Measurements from ENCODE around the gene RETREG3.

The RETREG3 gene

DNA sequence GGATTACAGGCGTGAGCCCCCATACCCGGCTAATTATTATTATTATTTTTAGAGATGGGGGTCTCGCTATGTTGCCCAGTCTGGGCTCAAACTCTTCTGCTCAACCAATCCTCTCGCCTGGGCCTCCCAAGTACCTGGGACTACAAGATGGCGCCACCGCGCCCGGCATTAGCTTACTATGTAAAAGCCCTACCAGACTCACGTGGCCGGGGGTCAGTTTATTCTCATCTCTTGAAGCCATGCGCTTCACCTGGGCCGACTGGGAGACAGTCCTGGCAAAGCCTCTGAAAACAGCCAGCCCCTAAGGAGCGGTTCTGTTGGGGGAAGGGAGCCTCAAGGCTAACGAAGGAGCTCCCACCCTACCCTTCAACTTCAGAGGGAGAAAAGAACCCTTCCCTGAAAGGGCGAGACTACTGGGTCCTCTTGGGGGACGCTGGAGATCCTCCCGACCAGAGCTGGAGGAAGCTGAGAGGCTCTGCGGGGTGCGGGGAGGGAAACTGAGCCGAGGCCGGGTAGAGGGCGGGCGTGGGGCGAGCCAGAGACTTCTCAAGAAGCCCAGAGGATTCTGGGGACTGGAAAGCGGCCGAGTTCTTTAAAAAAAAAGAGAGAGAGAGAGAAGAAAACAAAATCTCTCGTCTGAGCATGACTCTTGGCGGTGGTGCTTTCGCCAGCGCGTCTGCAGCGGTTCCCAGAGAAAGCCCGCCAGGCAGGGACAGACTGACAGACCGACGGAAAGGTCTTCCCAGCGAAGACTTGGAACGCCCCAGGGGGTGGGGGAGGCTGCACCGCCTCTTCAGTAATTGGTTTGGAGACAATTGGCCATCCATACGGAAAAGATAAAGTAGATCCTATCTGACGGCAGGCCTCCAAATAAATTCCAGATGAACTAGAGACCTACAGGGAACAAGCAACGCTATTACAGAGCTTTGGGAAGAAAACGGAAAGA lies 44.3 kb upstream of the RETREG3 start:
- Histone ChIP-seq H4K20me1 (ENCODE audit: insufficient read depth, low read length) (no peaks in the 10 kb centered on the region), H3K9me2 (replicated peaks; ENCODE audit: insufficient read depth, low read length) (no peaks in the 10 kb centered on the region), H3K4me3 (ENCODE audit: low read length) (no peak overlapping the region), H2AFZ (ENCODE audit: low read length) (no peak overlapping the region), H3F3A (ENCODE audit: insufficient read depth, low read length) (peaks cover 23% of the 10 kb centered on the region), H3K9ac (ENCODE audit: low read length) (no peak overlapping the region), H3K36me3 (replicated peaks; ENCODE audit: insufficient read depth, low read length) (no peaks in the 10 kb centered on the region), H3K9me3 (replicated peaks; ENCODE audit: insufficient read depth, low read length) (no peaks in the 10 kb centered on the region), H3K27me3 (replicated peaks; ENCODE audit: insufficient read depth, low read length) (no peaks in the 10 kb centered on the region), H3K4me2 (ENCODE audit: low read depth, low read length) (no peak overlapping the region), H3K4me1 (ENCODE audit: low read length) (peaks cover 17% of the 10 kb centered on the region), H3K27ac (ENCODE audit: low read length) (no peak overlapping the region), H3K79me2 (ENCODE audit: low read length) (no peaks in the 10 kb centered on the region)
- no peak for DNase-seq
- no peak for TF ChIP-seq CTCF (IDR thresholded peaks at IDR 0.05; ENCODE audit: low read length)
- TF ChIP-seq EZH2 (optimal IDR thresholded peaks at IDR 0.05; ENCODE audit: low read depth, low read length) = no peak
- no peak for TF ChIP-seq EZH2phosphoT487 (IDR thresholded peaks at IDR 0.05; ENCODE audit: low read length)

DNA sequence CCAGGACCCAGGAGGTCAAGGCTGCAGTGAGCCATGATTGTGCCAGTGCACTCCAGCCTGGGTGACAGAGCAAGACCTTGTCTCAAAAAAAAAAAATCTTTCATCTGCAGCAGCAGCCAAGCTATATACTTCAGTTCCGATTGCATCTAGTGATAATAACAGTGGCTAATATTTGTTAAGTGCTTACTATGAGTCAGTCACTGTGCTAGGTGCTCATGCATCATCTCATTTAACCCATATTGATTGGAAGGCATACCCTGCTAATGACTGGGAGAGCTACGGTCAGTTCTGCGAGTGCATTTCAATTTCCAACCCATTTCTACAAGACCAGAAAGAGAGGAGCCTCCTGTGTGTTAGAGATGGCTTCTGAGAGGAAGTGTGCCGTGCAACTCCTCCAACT lies 42.2 kb upstream of the RETREG3 start:
- Histone ChIP-seq H4K20me1 (ENCODE audit: insufficient read depth, low read length) (no peaks in the 10 kb centered on the region), H3K27me3 (replicated peaks; ENCODE audit: insufficient read depth, low read length) (no peaks in the 10 kb centered on the region), H3K9me2 (replicated peaks; ENCODE audit: insufficient read depth, low read length) (no peaks in the 10 kb centered on the region), H2AFZ (ENCODE audit: low read length) (no peak overlapping the region), H3K9ac (ENCODE audit: low read length) (no peak overlapping the region), H3K4me1 (ENCODE audit: low read length) (peaks cover 11% of the 10 kb centered on the region), H3K36me3 (replicated peaks; ENCODE audit: insufficient read depth, low read length) (no peaks in the 10 kb centered on the region), H3F3A (ENCODE audit: insufficient read depth, low read length) (peaks cover 15% of the 10 kb centered on the region), H3K9me3 (replicated peaks; ENCODE audit: insufficient read depth, low read length) (no peaks in the 10 kb centered on the region), H3K79me2 (ENCODE audit: low read length) (no peaks in the 10 kb centered on the region), H3K4me3 (ENCODE audit: low read length) (no peak overlapping the region), H3K4me2 (ENCODE audit: low read depth, low read length) (no peak overlapping the region), H3K27ac (ENCODE audit: low read length) (no peak overlapping the region)
- DNase-seq = no peak
- TF ChIP-seq EZH2phosphoT487 (IDR thresholded peaks at IDR 0.05; ENCODE audit: low read length) (no peak), EZH2 (optimal IDR thresholded peaks at IDR 0.05; ENCODE audit: low read depth, low read length) (no peak)

DNA sequence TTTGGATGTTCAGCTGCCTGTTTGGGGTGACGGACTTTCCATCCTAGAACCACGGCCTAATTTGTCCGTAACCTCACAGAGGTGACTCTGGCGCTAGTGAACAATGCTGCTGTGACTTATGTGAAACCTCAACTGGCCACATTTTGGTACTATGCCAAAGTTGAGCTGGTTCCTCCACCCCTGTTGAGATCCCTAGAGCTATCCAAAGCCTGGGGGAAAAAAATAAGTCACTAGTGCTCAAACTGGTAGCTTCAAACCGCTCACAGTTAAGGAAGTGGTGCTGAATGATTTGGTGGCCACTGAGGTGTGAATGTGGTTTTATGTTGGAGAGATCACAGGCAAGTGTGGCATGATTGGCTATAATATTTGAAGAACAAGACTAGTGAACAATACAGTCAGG lies 38.6 kb upstream of the RETREG3 start:
- Histone ChIP-seq H3K9me2 (replicated peaks; ENCODE audit: insufficient read depth, low read length) (no peaks in the 10 kb centered on the region), H3K9ac (ENCODE audit: low read length) (no peak overlapping the region), H2AFZ (ENCODE audit: low read length) (no peak overlapping the region)

More for the DNA sequence above, 38.6 kb upstream of the RETREG3 start:
- Histone ChIP-seq H3K9me3 (replicated peaks; ENCODE audit: insufficient read depth, low read length) (no peaks in the 10 kb centered on the region), H3K79me2 (ENCODE audit: low read length) (no peaks in the 10 kb centered on the region), H3K4me1 (ENCODE audit: low read length) (0 out of 2 replicates have a peak, but pooled peaks cover under 1% of the 10 kb centered on the region), H3F3A (ENCODE audit: insufficient read depth, low read length) (no peaks in the 10 kb centered on the region), H3K36me3 (replicated peaks; ENCODE audit: insufficient read depth, low read length) (no peaks in the 10 kb centered on the region), H3K27me3 (replicated peaks; ENCODE audit: insufficient read depth, low read length) (no peaks in the 10 kb centered on the region), H3K4me3 (ENCODE audit: low read length) (no peak overlapping the region), H4K20me1 (ENCODE audit: insufficient read depth, low read length) (no peaks in the 10 kb centered on the region), H3K27ac (ENCODE audit: low read length) (no peak overlapping the region), H3K4me2 (ENCODE audit: low read depth, low read length) (no peak overlapping the region)
- DNase-seq = no peak
- TF ChIP-seq CTCF (IDR thresholded peaks at IDR 0.05; ENCODE audit: low read length) = no peak
- no peak for TF ChIP-seq EZH2 (optimal IDR thresholded peaks at IDR 0.05; ENCODE audit: low read depth, low read length)
- TF ChIP-seq EZH2phosphoT487 (IDR thresholded peaks at IDR 0.05; ENCODE audit: low read length) = no peak

Measured in MM.1S (cell line).